GM21723 (cell line): ENCODE data around the gene ADGRV1.
"Not testable (repeated sequence)": the region's sequence is repeated elsewhere in the genome, so short reads cannot be mapped to it uniquely, and the experiment has no call there.

Experiments
- ATAC-seq: cut with Tn5 transposase; IDR thresholded peaks from one replicate; pipeline ENCODE4 v1.9.1; 2021; ENCODE audit warnings: mild to moderate bottlenecking, moderate library complexity; ENCODE audit not compliant: unreplicated experiment

ADGRV1 gene

GRCh38 chr5:90644132-90644531 lies 85.5 kb downstream of the ADGRV1 start:
- ATAC-seq: no peak

GRCh38 chr5:90645024-90645610 lies 86.5 kb downstream of the ADGRV1 start:
- no peak for ATAC-seq

GRCh38 chr5:90650767-90651166 lies 92.2 kb downstream of the ADGRV1 start:
- no peak for ATAC-seq

- ATAC-seq: no peak
These were observed 95.6 kb downstream of the ADGRV1 start for GRCh38 chr5:90654215-90654614.

- no peak for ATAC-seq
These were observed 96.8 kb downstream of the ADGRV1 start for GRCh38 chr5:90655423-90655822.

- no peak for ATAC-seq
These were observed 98.4 kb downstream of the ADGRV1 start for GRCh38 chr5:90657030-90657429.

- no peak for ATAC-seq
These were observed 99.2 kb downstream of the ADGRV1 start for GRCh38 chr5:90657788-90658187.

GRCh38 chr5:90658620-90659019 lies 100.0 kb downstream of the ADGRV1 start:
- no peak for ATAC-seq

- ATAC-seq: not testable (repeated sequence)
These were observed 109.5 kb downstream of the ADGRV1 start for GRCh38 chr5:90668079-90668565.

- no peak for ATAC-seq
These were observed 116.6 kb downstream of the ADGRV1 start for GRCh38 chr5:90675222-90675621.

GRCh38 chr5:90680921-90681563 lies 122.4 kb downstream of the ADGRV1 start:
- no peak for ATAC-seq

- no peak for ATAC-seq
These were observed 123.7 kb downstream of the ADGRV1 start for GRCh38 chr5:90682278-90682677.

- ATAC-seq: no peak
These were observed 126.9 kb downstream of the ADGRV1 start for GRCh38 chr5:90685425-90686022.

GRCh38 chr5:90686363-90686762 lies 127.8 kb downstream of the ADGRV1 start:
- not testable (repeated sequence) for ATAC-seq

GRCh38 chr5:90687458-90687857 lies 128.9 kb downstream of the ADGRV1 start:
- not testable (repeated sequence) for ATAC-seq

- ATAC-seq: no peak
These were observed 130.5 kb downstream of the ADGRV1 start for GRCh38 chr5:90689064-90689463.

- no peak for ATAC-seq
These were observed 131.7 kb downstream of the ADGRV1 start for GRCh38 chr5:90690307-90690706.

- no peak for ATAC-seq
These were observed 132.9 kb downstream of the ADGRV1 start for GRCh38 chr5:90691533-90691932.

GRCh38 chr5:90696153-90696552 lies 137.6 kb downstream of the ADGRV1 start:
- no peak for ATAC-seq

GRCh38 chr5:90700299-90700698 lies 141.7 kb downstream of the ADGRV1 start:
- no peak for ATAC-seq

GRCh38 chr5:90703932-90704331 lies 145.3 kb downstream of the ADGRV1 start:
- ATAC-seq: no peak

- no peak for ATAC-seq
These were observed 149.1 kb downstream of the ADGRV1 start for GRCh38 chr5:90707698-90708097.
